MCF 10A (cell line): ENCODE measurements around the gene HEPHL1. TPM values are rescaled to one million over a fixed set of nuclear protein-coding genes. Genes with fewer than 3 reads are reported as not detected.

Experiments
- BruUV-seq: library from RNA; stranded (reverse); fragments of 400-500 nt; replicated peaks from 2 replicates; lab custom pipeline; 2021; lab: Mats Ljungman, UMichigan
- CTCF ChIA-PET: fragments of 300-600 bp; sonication (Branson Sonifier 250); formaldehyde crosslinking; extraction: SDS; loops from one replicate; lab custom pipeline; 2021; ENCODE audit warnings: antibody characterized with exemption, inconsistent platforms; lab: Yijun Ruan, JAX
- POLR2A ChIA-PET: fragments of 300-600, 350-650 bp; sonication (Branson Sonifier 250); formaldehyde crosslinking; extraction: SDS; loops from one replicate; lab custom pipeline; 2020; ENCODE audit warnings: antibody characterized with exemption, inconsistent platforms; lab: Yijun Ruan, JAX
- DNase-seq: peaks from one replicate; pipeline ENCODE4 v3.0.0-alpha.2; 2018; ENCODE audit not compliant: unreplicated experiment
- H3K27ac Mint-ChIP-seq: one replicate; pipeline ENCODE4 v1.8.0; 2022; ENCODE audit warnings: mild to moderate bottlenecking, low read depth, mixed read lengths; ENCODE audit not compliant: unreplicated experiment
- H3K27me3 Mint-ChIP-seq: one replicate; pipeline ENCODE4 v1.8.0; 2022; ENCODE audit warnings: mixed read lengths; ENCODE audit not compliant: insufficient read depth, unreplicated experiment
- H3K36me3 Mint-ChIP-seq: one replicate; pipeline ENCODE4 v1.8.0; 2022; ENCODE audit warnings: mild to moderate bottlenecking, moderate library complexity, mixed read lengths; ENCODE audit not compliant: insufficient read depth, unreplicated experiment
- H3K4me1 Mint-ChIP-seq: one replicate; pipeline ENCODE4 v1.8.0; 2022; ENCODE audit warnings: mixed read lengths; ENCODE audit not compliant: insufficient read depth, unreplicated experiment
- H3K4me3 Mint-ChIP-seq: one replicate; pipeline ENCODE4 v1.8.0; 2022; ENCODE audit warnings: mild to moderate bottlenecking, moderate library complexity, mixed read lengths; ENCODE audit not compliant: unreplicated experiment
- H3K9me3 Mint-ChIP-seq: one replicate; pipeline ENCODE4 v1.8.0; 2022; ENCODE audit warnings: mixed read lengths; ENCODE audit not compliant: unreplicated experiment
- CTCF ChIP-seq: fragments of 200-600 bp; IDR thresholded peaks from one replicate; pipeline ENCODE4 v1.8.0; 2022; ENCODE audit warnings: antibody characterized with exemption, mild to moderate bottlenecking; ENCODE audit not compliant: unreplicated experiment
- intact Hi-C: fragments of 100-400 bp; cut with micrococcal nuclease; formaldehyde crosslinking; loops from 2 replicates; pipeline ENCODE4 v1.14.1; 2022
- total RNA-seq: library from RNA; stranded (reverse); gene quantifications from 2 replicates; pipeline ENCODE4 v1.2.3, GENCODE V29; 2022

HEPHL1 gene
- total RNA-seq, 1 experiment from 2014 or later: not detected

GRCh38 chr11:94148189-94148588 lies 127.0 kb downstream of the HEPHL1 start:
- H3K9me3 Mint-ChIP-seq: no peaks in the 10 kb centered on the region
- H3K27ac Mint-ChIP-seq: no peak overlapping the region
- no peak for DNase-seq
- H3K4me3 Mint-ChIP-seq: no peak overlapping the region
- no peaks in the 10 kb centered on the region for H3K27me3 Mint-ChIP-seq
- ChIA-PET POLR2A (interaction anchor here (0.6 to 2.8 kb wide), 5 partner anchors 8 to 1875 kb away, joined by 3 to 19 read pairs (median 3); partner anchors contain the start of gene PANX1), CTCF (interaction anchor here (1.0 kb wide), 1 partner anchor 301 kb away, joined by 3 read pairs; no protein-coding TSS in a partner anchor)
- peaks cover 68% of the 10 kb centered on the region for H3K4me1 Mint-ChIP-seq
- TF ChIP-seq CTCF: no peak
- intact Hi-C loops: loop anchor here (2.0 kb wide), 1 partner anchor 13 kb away; no protein-coding TSS in a partner anchor
- H3K36me3 Mint-ChIP-seq: peaks cover 9% of the 10 kb centered on the region
- BruUV-seq: no TSS peak

GRCh38 chr11:94149431-94150017 lies 128.4 kb downstream of the HEPHL1 start:
- intact Hi-C loops: loop anchor here (2.0 kb wide), 1 partner anchor 15 kb away; no protein-coding TSS in a partner anchor
- Mint-ChIP-seq H3K9me3 (no peaks in the 10 kb centered on the region), H3K36me3 (peaks cover 20% of the 10 kb centered on the region), H3K27me3 (no peaks in the 10 kb centered on the region), H3K4me3 (peak overlapping the region; percentile 15), H3K4me1 (peaks cover 63% of the 10 kb centered on the region), H3K27ac (no peak overlapping the region)
- ChIA-PET POLR2A (interaction anchor here (0.9 to 2.8 kb wide), 9 partner anchors 10 to 255 kb away, joined by 3 to 19 read pairs (median 3); partner anchors contain the start of gene PANX1), CTCF (interaction anchor here (0.6 to 2.3 kb wide), 4 partner anchors 14 to 299 kb away, joined by 3 to 14 read pairs (median 4); no protein-coding TSS in a partner anchor)
- no peak for TF ChIP-seq CTCF
- BruUV-seq: no TSS peak
- DNase-seq: peak; percentile 92

- H3K4me1 Mint-ChIP-seq: peaks cover 59% of the 10 kb centered on the region
- ChIA-PET POLR2A (interaction anchor here (0.9 to 2.8 kb wide), 7 partner anchors 12 to 255 kb away, joined by 3 to 19 read pairs (median 3); partner anchors contain the start of gene PANX1), CTCF (interaction anchor here (0.6 to 2.3 kb wide), 5 partner anchors 14 to 254 kb away, joined by 3 to 14 read pairs (median 7); no protein-coding TSS in a partner anchor)
- BruUV-seq: no TSS peak
- H3K27me3 Mint-ChIP-seq: no peaks in the 10 kb centered on the region
- H3K27ac Mint-ChIP-seq: no peak overlapping the region
- no peaks in the 10 kb centered on the region for H3K9me3 Mint-ChIP-seq
- no peak for TF ChIP-seq CTCF
- intact Hi-C loops: no loop called here
- DNase-seq: peak; percentile 40
- peaks cover 20% of the 10 kb centered on the region for H3K36me3 Mint-ChIP-seq
- H3K4me3 Mint-ChIP-seq: peak overlapping the region; percentile 15
These were observed 128.9 kb downstream of the HEPHL1 start for GRCh38 chr11:94150056-94150455.
